ENCODE data around the gene WSCD1.

DNA sequence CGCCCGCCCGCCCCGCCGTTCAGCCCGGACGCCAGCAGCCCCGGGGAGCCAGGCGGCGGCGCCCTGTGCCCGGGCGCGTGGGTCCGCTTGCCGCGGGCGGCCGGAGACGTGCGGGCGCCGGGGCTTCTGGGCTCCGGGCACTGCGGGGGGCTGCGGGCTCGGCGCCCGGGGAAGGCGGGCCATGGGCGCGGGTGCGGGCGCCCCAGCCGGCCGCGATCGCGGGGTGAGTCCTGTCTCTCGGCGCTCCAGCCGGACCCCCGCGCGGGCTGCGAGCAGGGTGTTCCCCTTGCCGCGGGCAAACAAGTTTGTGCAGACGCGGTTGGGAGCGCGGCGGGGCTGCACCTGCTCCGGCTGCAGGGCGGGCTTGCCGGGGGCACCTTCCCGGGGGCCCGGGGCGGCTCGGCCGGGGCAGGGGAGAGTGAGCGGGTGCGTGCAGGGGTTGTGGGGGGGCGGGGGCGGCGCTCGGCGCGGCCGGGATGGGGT lies 292 bp downstream of the WSCD1 start:
- TF ChIP-seq CTCF (IDR thresholded peaks at IDR 0.05) = no peak
- no peak for TF ChIP-seq POLR2A (IDR thresholded peaks at IDR 0.05)
